ENCODE data around the gene TMEM54.
A peak's percentile ranks its signal among the peaks of the same experiment; 100 is the strongest.

Gene TMEM54

GRCh38 chr1:32915766-32916706 is 14.8 kb upstream of the TMEM54 start:
- Histone ChIP-seq H3K4me3 (ENCODE audit: low read depth, low read length) (no peak overlapping the region), H3K36me3 (ENCODE audit: control insufficient read depth in 2 of 2, insufficient read depth in 1 of 2, low read length in 2 of 2) (no peaks in the 10 kb centered on the region), H3K4me1 (ENCODE audit: control insufficient read depth, insufficient read depth, low read length) (no peaks in the 10 kb centered on the region), H3K27ac (ENCODE audit: extremely low read depth, low read depth, low read length) (no peak overlapping the region), H3K9me3 (ENCODE audit: control insufficient read depth, insufficient read depth, low read depth, low read length) (no peaks in the 10 kb centered on the region)
- POLR2A ChIA-PET = interaction anchor here (0.5 kb wide), 1 partner anchor 9 kb away, joined by 3 read pairs; no protein-coding TSS in a partner anchor
- TF ChIP-seq ZNF624 (tag by site-specific recombination; IDR thresholded peaks at IDR 0.05) (no peak), ZNF521 (tag by site-specific recombination; IDR thresholded peaks at IDR 0.05) (no peak), ZBTB7A (tag by site-specific recombination; IDR thresholded peaks at IDR 0.05; ENCODE audit: low read depth) (no peak), AEBP2 (tag by site-specific recombination; IDR thresholded peaks at IDR 0.05; ENCODE audit: borderline replicate concordance) (no peak), IKZF3 (tag by site-specific recombination; IDR thresholded peaks at IDR 0.05) (no peak), ZNF311 (tag by site-specific recombination; IDR thresholded peaks at IDR 0.05; ENCODE audit: borderline replicate concordance) (no peak), MYNN (tag by site-specific recombination; IDR thresholded peaks at IDR 0.05; ENCODE audit: borderline replicate concordance) (no peak), ZNF362 (tag by site-specific recombination; IDR thresholded peaks at IDR 0.05) (no peak), ZNF677 (tag by site-specific recombination; IDR thresholded peaks at IDR 0.05) (no peak), ZNF558 (tag by site-specific recombination; IDR thresholded peaks at IDR 0.05) (no peak), ZNF600 (tag by site-specific recombination; IDR thresholded peaks at IDR 0.05) (no peak), OSR2 (tag by site-specific recombination; IDR thresholded peaks at IDR 0.05) (no peak), ZNF140 (tag by site-specific recombination; IDR thresholded peaks at IDR 0.05) (no peak), HOXC10 (CRISPR knock-in tag; IDR thresholded peaks at IDR 0.05) (no peak), ZNF585B (tag by site-specific recombination; IDR thresholded peaks at IDR 0.05) (no peak)
- CTCF ChIA-PET = interaction anchor here (0.7 to 1.0 kb wide), 2 partner anchors 17 to 40 kb away, joined by 3 read pairs; no protein-coding TSS in a partner anchor

GRCh38 chr1:32910319-32910718 is 9.1 kb upstream of the TMEM54 start:
- no peak for TF ChIP-seq PBX3 (CRISPR knock-in tag; IDR thresholded peaks at IDR 0.05)
- TF ChIP-seq ZNF184 (tag by site-specific recombination; IDR thresholded peaks at IDR 0.05) = peak; percentile 98
- Histone ChIP-seq H3K27ac (ENCODE audit: extremely low read depth, low read depth, low read length) (no peak overlapping the region), H3K4me1 (ENCODE audit: control insufficient read depth, insufficient read depth, low read length) (no peaks in the 10 kb centered on the region), H3K9me3 (ENCODE audit: control insufficient read depth, insufficient read depth, low read depth, low read length) (no peaks in the 10 kb centered on the region), H3K4me3 (ENCODE audit: low read depth, low read length) (no peak overlapping the region), H3K36me3 (ENCODE audit: control insufficient read depth in 2 of 2, insufficient read depth in 1 of 2, low read length in 2 of 2) (no peaks in the 10 kb centered on the region)
- ChIA-PET POLR2A (no interaction called here), CTCF (interaction anchor here (0.6 kb wide), 1 partner anchor 51 kb away, joined by 5 read pairs; no protein-coding TSS in a partner anchor)

- H3K9me3 ChIP-seq (ENCODE audit: control insufficient read depth, insufficient read depth, low read depth, low read length) = no peaks in the 10 kb centered on the region
- H3K4me3 ChIP-seq (ENCODE audit: low read depth, low read length) = no peak overlapping the region
- H3K36me3 ChIP-seq (ENCODE audit: control insufficient read depth in 2 of 2, insufficient read depth in 1 of 2, low read length in 2 of 2) = no peaks in the 10 kb centered on the region
- no peak overlapping the region for H3K27ac ChIP-seq (ENCODE audit: extremely low read depth, low read depth, low read length)
- CTCF ChIA-PET = interaction anchor here (1.1 to 1.5 kb wide), 3 partner anchors 27 to 32 kb away, joined by 3 to 5 read pairs (median 3); no protein-coding TSS in a partner anchor
- POLR2A ChIA-PET = interaction anchor here (0.6 kb wide), 2 partner anchors 9 to 150 kb away, joined by 3 read pairs; no protein-coding TSS in a partner anchor
- no peaks in the 10 kb centered on the region for H3K4me1 ChIP-seq (ENCODE audit: control insufficient read depth, insufficient read depth, low read length)
- TF ChIP-seq PRDM1 (tag by site-specific recombination; IDR thresholded peaks at IDR 0.05) (peak; percentile 65), ZBTB10 (tag by site-specific recombination; IDR thresholded peaks at IDR 0.05) (no peak), ZNF585B (tag by site-specific recombination; IDR thresholded peaks at IDR 0.05) (no peak), ZNF19 (tag by site-specific recombination; IDR thresholded peaks at IDR 0.05; ENCODE audit: low read depth) (no peak), ZFHX2 (tag by site-specific recombination; conservative IDR thresholded peaks at IDR 0.05) (peak; percentile 27), ZNF664 (tag by site-specific recombination; IDR thresholded peaks at IDR 0.05) (no peak), FEZF1 (tag by site-specific recombination; IDR thresholded peaks at IDR 0.05) (no peak)
Observed at GRCh38 chr1:32907435-32907834, 6.2 kb upstream of the TMEM54 start.

All from HEK293 (cell line).